ENCODE measurements around the gene KBTBD12.

KBTBD12 gene

DNA sequence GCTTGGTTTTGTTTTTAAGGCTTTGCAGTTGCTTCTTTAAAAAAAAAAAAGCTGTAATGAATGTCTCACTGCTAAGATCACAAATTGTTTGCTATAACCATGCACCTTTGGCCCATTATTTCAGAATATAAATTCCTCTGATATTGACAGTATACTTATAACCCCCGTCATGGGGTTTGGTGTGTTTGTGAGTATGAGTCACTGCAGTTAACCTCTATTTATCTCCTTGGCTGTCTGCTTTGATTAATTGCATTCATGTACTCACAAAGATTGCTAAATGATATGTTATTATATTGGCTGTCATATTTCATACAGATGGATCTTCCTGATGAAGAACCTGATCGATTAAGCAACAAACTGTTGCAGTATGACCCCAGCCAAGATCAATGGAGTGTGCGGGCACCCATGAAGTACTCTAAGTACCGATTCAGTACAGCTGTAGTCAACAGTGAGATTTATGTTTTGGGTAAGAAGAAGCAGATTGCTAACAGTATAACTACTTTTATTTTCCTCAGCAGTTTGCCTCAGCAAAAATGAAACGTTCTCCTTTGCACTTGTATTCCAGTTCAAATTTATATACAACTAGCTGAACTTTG, 14.9 kb downstream of the KBTBD12 start:
- TF ChIP-seq, protein P1, sequence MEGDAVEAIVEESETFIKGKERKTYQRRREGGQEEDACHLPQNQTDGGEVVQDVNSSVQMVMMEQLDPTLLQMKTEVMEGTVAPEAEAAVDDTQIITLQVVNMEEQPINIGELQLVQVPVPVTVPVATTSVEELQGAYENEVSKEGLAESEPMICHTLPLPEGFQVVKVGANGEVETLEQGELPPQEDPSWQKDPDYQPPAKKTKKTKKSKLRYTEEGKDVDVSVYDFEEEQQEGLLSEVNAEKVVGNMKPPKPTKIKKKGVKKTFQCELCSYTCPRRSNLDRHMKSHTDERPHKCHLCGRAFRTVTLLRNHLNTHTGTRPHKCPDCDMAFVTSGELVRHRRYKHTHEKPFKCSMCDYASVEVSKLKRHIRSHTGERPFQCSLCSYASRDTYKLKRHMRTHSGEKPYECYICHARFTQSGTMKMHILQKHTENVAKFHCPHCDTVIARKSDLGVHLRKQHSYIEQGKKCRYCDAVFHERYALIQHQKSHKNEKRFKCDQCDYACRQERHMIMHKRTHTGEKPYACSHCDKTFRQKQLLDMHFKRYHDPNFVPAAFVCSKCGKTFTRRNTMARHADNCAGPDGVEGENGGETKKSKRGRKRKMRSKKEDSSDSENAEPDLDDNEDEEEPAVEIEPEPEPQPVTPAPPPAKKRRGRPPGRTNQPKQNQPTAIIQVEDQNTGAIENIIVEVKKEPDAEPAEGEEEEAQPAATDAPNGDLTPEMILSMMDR (IDR thresholded peaks at IDR 0.05; ENCODE audit: low read depth, low read length, missing control alignments) = no peak

DNA sequence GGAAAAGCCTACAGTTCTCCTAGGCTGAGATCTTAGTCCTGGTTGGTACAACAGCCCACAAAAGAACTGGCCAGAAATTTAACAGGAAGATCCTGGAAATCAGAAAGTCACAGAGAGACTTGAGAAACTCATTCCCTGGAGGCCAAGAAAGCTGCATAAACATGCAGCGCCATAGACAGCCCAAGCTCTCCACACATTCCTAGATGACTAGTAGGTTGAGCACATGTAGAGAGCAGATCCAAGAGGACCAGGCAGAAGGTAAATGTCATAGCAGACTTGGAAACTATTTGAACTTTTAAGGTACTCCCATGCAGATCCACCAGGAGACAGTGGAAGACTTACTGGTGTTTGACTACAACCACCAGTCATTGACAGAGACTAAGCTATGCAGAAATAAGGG, 18.4 kb downstream of the KBTBD12 start:
- TF ChIP-seq, protein P1 (IDR thresholded peaks at IDR 0.05; ENCODE audit: low read depth, low read length, missing control alignments) = no peak
- no peak for DNase-seq
- H3K4me3 ChIP-seq (ENCODE audit: low read depth, low read length) = no peak overlapping the region
- H3K27ac ChIP-seq = no peak overlapping the region
- H3K27me3 ChIP-seq (replicated peaks) = no peaks in the 10 kb centered on the region
- no peaks in the 10 kb centered on the region for H3K36me3 ChIP-seq (replicated peaks)
- in situ Hi-C loops (cut with HindIII; ENCODE audit: low pct_ligation_motif_present, low sequenced_read_pairs) = no loop called here

More for the DNA sequence above, 14.9 kb downstream of the KBTBD12 start:
- in situ Hi-C loops (cut with HindIII; ENCODE audit: low pct_ligation_motif_present, low sequenced_read_pairs) = no loop called here
- no peak for DNase-seq
- no peak overlapping the region for H3K27ac ChIP-seq
- no peaks in the 10 kb centered on the region for H3K27me3 ChIP-seq (replicated peaks)
- H3K4me3 ChIP-seq (ENCODE audit: low read depth, low read length) = no peak overlapping the region
- H3K36me3 ChIP-seq (replicated peaks) = no peaks in the 10 kb centered on the region

DNA sequence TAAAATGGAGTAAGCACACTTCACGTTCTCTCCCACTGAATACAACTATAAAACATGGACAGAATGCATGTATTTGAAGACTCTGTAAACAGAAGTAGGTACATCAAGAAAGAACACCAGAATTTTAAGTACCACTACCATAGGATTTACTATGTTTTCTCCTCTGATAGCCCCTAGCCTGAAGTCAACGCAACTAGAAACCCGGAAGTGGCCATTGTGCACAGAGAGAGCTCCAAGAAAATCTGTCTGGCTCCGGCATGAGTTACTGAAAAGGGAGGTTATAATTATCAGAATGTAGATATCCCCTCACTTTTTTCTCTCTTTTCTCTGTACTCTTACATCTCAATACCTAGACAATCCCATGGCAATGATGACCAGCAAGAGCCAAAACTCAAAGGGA, 23.8 kb downstream of the KBTBD12 start:
- Histone ChIP-seq H3K4me3 (ENCODE audit: low read depth, low read length) (no peak overlapping the region), H3K27ac (no peak overlapping the region), H3K36me3 (replicated peaks) (no peaks in the 10 kb centered on the region), H3K27me3 (replicated peaks) (no peaks in the 10 kb centered on the region)
- in situ Hi-C loops (cut with HindIII; ENCODE audit: low pct_ligation_motif_present, low sequenced_read_pairs) = no loop called here
- no peak for DNase-seq
- TF ChIP-seq, protein P1 (IDR thresholded peaks at IDR 0.05; ENCODE audit: low read depth, low read length, missing control alignments) = no peak

DNA sequence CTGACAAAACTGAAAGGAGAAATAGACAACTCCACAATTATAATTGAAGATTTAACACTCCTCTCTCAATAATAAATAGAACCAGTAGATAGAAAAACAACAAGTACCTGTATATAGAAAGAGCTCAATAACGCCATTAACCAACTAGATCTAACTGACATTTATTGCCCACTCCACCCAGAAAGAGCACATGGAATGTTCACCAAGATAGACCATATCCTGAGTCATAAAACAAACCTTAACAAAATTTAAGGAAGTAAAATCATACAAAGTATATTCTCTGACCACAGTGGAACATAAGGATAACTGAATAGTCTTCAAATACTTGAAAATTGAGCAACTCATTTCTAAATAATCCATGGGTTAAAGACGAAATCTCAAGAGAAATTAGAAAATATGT, 25.1 kb downstream of the KBTBD12 start:
- TF ChIP-seq, protein P1 (IDR thresholded peaks at IDR 0.05; ENCODE audit: low read depth, low read length, missing control alignments) = no peak
- Histone ChIP-seq H3K4me3 (ENCODE audit: low read depth, low read length) (no peak overlapping the region), H3K27ac (no peak overlapping the region), H3K36me3 (replicated peaks) (no peaks in the 10 kb centered on the region), H3K27me3 (replicated peaks) (no peaks in the 10 kb centered on the region)
- in situ Hi-C loops (cut with HindIII; ENCODE audit: low pct_ligation_motif_present, low sequenced_read_pairs) = no loop called here
- DNase-seq = no peak

DNA sequence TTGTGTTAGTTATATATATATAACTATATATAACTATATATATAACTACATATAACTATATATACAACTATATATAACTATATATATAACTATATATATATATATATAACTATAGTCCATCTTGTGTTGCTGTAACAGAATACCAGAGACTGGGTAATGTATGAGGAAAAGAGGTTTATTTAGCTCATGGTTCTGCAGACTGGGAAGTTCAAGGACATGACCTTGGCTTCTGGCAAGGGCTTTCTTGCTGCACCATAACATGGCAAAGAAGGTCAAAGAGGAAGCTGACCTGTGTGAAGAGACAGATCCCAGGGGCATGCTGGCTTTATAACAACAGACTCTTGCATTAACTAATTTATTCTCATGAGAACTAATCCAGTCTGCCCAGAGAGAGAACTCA, 27.6 kb downstream of the KBTBD12 start:
- H3K27ac ChIP-seq = no peak overlapping the region
- in situ Hi-C loops (cut with HindIII; ENCODE audit: low pct_ligation_motif_present, low sequenced_read_pairs) = no loop called here
- no peaks in the 10 kb centered on the region for H3K27me3 ChIP-seq (replicated peaks)
- TF ChIP-seq, protein P1 (IDR thresholded peaks at IDR 0.05; ENCODE audit: low read depth, low read length, missing control alignments) = no peak
- DNase-seq = no peak
- H3K4me3 ChIP-seq (ENCODE audit: low read depth, low read length) = no peak overlapping the region
- H3K36me3 ChIP-seq (replicated peaks) = no peaks in the 10 kb centered on the region

DNA sequence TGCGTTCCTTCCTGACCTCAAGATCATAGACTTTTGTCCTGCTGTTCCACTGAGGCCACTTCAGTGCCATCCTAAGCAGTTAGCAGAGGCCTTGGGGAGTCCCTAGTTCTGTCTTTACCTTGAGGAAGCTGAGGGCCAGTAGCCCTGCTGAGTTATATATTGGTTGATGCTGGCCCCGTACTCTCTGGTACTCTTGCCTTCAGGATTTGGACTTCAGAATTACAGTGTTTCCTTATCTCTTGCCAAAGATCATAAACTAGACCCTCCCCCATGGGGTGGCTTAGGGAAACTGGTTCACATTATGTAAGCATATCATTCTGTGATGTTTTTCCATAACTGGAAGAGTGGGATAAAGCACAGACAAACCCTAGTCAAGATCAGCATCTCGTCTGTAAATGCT, 33.2 kb downstream of the KBTBD12 start:
- no peaks in the 10 kb centered on the region for H3K36me3 ChIP-seq (replicated peaks)
- H3K4me3 ChIP-seq (ENCODE audit: low read depth, low read length) = no peak overlapping the region
- H3K27me3 ChIP-seq (replicated peaks) = no peaks in the 10 kb centered on the region
- TF ChIP-seq, protein P1 (IDR thresholded peaks at IDR 0.05; ENCODE audit: low read depth, low read length, missing control alignments) = no peak
- no peak for DNase-seq
- in situ Hi-C loops (cut with HindIII; ENCODE audit: low pct_ligation_motif_present, low sequenced_read_pairs) = no loop called here
- no peak overlapping the region for H3K27ac ChIP-seq
